Stimulated activated CD8-positive, alpha-beta memory T cell treated with anti-CD3 and anti-CD28 coated beads, Interleukin-12 subunit alpha, Interleukin-12 subunit beta, amount 100 ng/mL, for 24 hours (primary cell): ENCODE data around the gene FAM174C.

Experiments
- DNase-seq: peaks from one replicate; pipeline ENCODE4 v3.0.0-alpha.2; 2020; ENCODE audit errors: extremely low read depth

The FAM174C gene

DNA sequence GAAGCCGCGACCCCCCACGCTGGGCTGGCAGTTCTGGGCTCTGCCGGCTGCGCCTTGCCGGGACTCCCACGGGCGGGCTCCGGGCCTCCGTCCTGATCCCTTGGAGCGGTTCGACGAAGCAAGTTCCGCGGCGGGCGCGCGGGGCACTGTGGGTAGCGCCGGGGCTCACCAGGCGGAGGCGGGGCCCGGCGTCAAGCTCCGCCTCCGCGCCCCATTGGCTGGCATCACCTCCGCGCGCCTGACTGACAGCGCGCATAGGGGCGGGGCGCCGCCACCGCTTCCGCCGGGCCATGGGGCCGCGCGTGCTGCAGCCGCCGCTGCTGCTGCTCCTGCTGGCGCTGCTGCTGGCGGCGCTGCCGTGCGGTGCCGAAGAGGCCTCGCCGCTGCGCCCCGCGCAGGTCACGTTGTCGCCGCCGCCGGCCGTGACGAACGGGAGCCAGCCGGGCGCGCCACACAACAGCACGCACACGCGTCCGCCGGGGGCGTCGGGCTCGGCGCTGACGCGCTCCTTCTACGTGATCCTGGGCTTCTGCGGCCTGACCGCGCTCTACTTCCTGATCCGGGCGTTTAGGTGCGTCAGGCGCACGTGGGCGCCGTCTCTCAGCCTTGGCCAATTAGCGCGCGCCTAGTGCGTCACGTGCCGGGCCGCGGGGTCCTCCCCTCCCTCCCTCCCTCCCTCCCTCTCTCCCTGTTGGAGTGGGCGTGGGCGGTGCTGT, at the start of gene FAM174C:
TSS of gene FAM174C (plus strand) at position 271 of the 716 bp plus-strand sequence. CDS start at position 291, 20 bp downstream.
- DNase-seq: peak; percentile 93

DNA sequence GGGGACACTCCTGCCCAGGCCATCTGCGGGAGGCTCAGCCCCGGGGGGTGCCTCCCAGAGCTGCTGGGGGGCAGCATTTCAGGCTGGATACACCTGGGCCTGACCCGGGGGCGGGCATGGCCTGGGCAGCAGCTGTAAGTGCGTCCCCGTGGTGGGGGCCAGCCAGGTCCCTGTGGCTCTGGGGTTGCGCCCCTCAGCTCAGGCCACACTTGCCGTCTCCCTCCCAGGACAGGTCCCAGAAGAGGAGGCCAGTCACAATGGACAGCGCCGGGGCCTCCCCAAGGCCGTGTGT, 49.2 kb upstream of the FAM174C start:
- DNase-seq: no peak

DNA sequence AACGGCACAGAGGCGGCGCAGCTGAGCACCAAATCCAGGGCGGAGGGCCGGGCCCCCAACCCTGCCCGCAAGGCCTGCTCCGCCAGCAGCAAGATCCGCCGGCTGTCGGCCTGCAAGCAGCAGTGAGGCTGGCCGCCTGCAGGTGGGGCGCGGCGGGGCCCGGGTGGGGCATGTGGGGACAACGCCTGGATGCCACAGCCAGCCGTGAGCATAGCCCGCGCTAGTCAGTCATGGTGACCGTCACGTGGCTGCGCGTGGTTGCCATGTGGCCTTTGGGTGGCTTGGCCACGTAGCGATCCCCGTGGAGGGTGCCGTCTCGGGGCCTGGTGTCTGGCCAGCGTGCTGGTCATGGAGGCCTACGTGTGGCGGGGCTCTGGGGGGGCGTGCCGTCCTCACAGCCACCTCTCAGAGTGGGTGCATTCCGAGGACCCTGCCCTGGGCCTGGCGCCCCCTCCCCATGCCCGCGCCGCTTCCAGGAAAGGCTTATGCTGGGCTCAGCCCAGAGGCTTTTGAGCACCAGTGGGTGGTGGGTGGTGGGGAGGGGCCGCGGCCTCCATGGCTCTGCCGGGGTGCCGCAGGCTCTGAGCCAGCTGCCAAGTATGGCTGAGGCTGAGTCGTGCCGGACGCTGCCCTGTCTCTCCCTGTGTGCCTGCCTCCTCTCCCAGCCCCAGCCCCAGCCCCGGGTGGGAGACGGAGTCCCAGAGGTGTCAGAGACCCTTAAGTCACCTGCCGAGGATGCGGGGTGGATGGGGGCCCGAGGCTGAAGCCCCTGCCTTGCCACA, 48.6 kb upstream of the FAM174C start:
- DNase-seq: no peak

DNA sequence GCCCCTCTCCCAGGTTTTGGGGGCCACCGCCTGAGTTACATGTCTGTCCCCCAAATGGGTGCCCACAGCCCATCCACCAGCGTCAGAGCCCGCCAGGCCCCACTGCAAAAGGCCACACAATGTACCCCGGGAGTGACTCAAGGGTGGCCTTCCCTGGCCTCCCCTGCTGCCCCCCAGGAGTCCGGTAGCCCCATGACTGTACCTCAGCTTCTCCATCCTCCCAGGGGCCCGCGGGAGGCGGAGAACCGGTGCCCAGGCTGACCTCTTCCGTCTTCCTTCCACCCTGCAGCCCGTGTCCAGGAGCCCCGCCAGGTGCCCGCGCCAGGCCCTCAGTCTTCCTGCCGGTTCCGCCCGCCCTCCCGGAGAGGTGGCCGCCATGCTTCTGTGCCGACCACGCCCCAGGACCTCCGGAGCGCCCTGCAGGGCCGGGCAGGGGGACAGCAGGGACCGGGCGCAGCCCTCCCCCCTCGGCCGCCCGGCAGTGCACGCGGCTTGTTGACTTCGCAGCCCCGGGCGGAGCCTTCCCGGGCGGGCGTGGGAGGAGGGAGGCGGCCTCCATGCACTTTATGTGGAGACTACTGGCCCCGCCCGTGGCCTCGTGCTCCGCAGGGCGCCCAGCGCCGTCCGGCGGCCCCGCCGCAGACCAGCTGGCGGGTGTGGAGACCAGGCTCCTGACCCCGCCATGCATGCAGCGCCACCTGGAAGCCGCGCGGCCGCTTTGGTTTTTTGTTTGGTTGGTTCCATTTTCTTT, 47.9 kb upstream of the FAM174C start:
- no peak for DNase-seq

DNA sequence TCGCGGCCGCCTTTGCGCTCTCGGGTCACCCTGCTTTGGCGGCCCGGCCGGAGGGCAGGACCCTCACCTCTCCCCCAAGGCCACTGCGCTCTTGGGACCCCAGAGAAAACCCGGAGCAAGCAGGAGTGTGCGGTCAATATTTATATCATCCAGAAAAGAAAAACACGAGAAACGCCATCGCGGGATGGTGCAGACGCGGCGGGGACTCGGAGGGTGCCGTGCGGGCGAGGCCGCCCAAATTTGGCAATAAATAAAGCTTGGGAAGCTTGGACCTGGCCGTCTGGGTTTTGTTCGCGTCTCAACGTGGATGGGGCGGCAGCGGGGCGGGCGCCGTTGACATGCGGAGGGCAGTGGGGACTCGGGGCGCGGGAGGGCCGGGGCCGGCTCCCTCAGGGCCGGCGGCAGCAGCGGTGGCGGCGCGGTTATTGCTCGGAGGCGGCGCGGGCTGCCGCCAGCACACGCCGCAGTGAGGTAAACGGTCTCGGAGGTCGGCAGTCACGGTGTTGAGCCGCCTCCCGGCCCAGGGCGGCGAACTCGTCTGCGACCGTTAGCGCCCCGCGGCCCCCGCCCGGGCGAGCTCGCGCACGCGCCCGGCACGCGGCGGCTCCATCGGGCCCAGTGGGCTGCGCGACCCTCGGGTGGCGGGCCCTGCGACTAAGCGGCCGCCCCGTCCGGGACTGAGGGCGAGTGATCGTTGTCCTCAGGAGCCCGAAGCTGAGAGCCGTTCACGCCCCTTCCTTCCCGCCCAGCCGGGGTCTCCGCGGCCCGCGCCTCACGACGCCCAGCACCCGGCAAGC, 47.0 kb upstream of the FAM174C start:
- no peak for DNase-seq

- no peak for DNase-seq
These were observed 46.0 kb upstream of the FAM174C start for GRCh38 chr19:1229056-1229923.

DNA sequence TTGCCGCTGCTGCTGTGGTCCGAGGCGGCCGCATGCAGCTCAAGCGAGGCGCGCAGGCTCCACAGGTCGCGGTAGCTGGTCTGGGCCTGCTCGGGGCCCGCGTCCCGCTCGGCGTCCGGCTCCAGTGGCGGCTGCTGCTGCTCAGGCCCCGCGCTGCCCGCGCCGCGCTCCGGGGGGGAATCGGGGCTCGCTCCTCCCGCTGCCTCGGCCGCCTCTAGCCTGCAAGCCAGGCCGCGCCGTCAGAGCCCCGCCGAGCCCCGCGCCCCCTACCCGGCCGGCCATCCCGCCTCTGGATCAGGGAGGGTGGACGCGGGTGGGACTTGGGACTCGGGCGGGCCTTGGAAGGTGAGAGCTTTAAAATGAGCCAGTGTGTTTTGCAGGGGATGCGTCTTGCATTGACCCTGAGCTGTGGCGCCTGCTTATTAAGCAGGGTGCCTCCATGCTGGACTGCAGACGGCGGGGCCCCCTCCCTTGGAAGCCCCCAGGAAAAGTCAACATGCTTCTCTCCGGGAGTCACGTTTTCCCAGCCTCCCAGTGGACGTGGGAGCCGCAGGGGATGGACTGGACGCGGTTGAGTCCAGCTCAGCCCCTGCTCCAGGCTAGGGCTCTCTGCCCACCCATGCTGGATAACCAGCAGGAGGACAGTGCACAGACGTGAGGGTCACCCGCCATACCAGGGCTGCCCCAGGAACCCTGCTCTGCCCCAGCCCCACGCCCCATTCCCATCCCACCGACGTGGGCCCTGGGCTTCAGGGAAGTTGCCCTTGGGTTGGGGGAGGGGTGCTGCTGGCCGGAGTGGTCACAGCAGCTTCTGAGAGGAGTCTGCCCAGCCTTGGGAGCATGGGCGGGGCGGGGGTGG, 45.2 kb upstream of the FAM174C start:
- no peak for DNase-seq

- no peak for DNase-seq
These were observed 44.4 kb upstream of the FAM174C start for GRCh38 chr19:1230783-1231489.

- no peak for DNase-seq
These were observed 43.3 kb upstream of the FAM174C start for GRCh38 chr19:1231729-1232637.

GRCh38 chr19:1232652-1233072, 42.7 kb upstream of the FAM174C start:
- DNase-seq: no peak

GRCh38 chr19:1233115-1233667, 42.1 kb upstream of the FAM174C start:
- no peak for DNase-seq

DNA sequence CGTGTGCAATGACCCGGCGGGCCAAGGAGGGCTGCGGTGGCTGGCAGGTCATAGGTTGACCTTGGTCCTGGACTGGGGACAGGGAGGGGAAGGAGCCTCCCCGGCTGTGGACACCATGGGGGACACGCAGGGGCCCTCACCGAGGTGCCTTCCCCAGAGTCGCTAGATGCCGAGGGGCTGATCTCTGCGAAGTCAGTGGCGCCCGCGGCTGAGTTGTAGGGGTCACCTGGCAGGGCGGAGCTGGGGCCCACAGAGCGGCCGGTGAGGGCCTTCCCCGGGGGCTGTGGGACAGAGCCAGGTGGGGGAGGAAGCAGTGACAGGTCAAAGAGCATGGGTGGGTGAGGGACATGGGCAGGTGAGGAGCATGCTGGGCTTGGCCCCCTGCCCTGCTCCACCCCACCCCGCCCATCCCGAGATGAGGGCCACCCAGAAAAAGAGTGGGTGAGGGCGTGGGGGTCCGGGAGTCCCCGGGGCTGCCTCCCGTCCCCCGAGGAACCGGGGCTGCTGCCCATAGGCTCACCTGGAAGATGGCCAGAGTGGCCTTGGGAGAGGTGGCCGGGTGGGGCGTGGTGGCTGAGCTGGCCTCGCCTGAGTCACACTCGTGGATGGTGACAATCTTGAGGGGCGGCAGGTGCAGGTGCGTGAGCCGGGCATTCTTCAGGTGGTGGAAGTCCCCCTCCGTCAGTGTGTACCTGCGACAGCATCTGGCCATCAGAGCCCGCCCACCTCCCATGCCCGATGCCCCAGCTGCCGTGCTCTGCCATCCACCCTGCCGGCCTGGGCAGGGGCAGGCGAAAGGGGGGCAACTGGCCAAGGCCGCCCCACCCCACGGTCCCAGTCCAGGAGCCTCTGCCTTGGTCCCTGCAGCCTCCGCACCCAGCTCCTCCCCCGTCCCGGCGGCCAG, 41.0 kb upstream of the FAM174C start:
- DNase-seq: no peak

DNA sequence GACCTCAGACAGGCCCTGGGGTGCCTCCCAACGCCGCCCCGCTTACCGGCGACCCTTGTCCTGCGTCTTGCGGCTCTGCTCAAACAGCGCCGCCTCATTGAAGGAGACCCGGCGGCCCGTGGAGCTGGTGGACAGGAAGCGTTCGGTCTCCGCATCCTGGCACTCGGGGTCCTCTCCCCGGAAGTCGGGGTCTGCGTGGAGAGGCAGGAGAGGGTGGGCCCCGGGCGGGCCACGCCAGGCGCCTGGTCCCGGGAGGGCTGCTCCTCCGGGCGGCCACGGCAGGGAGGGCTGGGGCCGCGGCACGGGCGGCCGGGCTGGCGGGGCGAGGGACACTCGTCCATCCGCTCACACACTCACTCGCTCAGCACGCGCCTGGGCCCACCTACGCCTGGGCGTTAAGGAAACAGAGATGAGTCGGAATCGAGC, 40.4 kb upstream of the FAM174C start:
- DNase-seq: no peak

GRCh38 chr19:1235625-1236538, 39.4 kb upstream of the FAM174C start:
- no peak for DNase-seq

DNA sequence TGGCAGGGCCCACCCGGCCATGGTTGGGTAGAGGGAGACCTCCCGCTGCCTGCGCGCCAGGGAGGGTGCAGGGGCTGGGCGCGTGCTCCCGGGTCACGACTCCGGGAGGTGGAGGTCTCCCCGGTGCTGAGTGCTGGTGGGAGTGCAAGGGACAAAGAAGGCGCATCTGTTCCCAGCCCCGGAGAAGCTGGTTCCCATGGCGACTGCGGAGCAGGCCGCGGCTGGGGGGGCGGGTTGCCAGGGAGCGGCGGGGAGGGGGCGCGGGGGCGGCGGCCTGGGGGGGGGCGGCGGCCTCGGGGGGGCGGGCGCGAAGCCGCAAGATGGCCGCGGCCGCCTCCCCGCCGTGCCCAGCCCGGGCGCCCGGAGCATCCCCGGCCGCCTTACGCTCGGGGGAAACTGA, 38.8 kb upstream of the FAM174C start:
- DNase-seq: no peak
